Endothelial cell of umbilical vein (primary cell): ENCODE results near the gene SOX18. TPM values are rescaled to one million over a fixed set of nuclear protein-coding genes. Genes with fewer than 3 reads are reported as not detected.

Experiments
- BruUV-seq: library from RNA; stranded (reverse); fragments of 400-500 nt; replicated peaks from 2 replicates; lab custom pipeline; 2021; lab: Mats Ljungman, UMichigan
- CTCF ChIA-PET: fragments of 300-600, 350-600 bp; sonication (Branson Sonifier 250); formaldehyde crosslinking; loops from one replicate; lab custom pipeline; 2021; ENCODE audit warnings: antibody characterized with exemption, inconsistent platforms; lab: Charles Lee
- POLR2A ChIA-PET: fragments of 300-600, 350-600 bp; sonication (Branson Sonifier 250); formaldehyde crosslinking; loops from one replicate; lab custom pipeline; 2021; ENCODE audit warnings: antibody characterized with exemption, inconsistent platforms; lab: Charles Lee
- DNase-seq: peaks from one replicate; pipeline ENCODE4 v3.0.0-alpha.2; 2011; ENCODE audit warnings: low read depth, low spot score
- FAIRE-seq: peaks from 2 replicates; lab custom pipeline; 2011; peaks lifted over from hg19 to GRCh38; lab: Jason Lieb, UNC
- H2AFZ ChIP-seq: 2 replicates; pipeline ENCODE4 v1.6.0; 2012; ENCODE audit warnings: low read depth, low read length, control low read depth, inconsistent platforms
- H3K27ac ChIP-seq: 2 replicates; pipeline ENCODE4 v1.5.1; 2011; ENCODE audit warnings: low read depth, mild to moderate bottlenecking, control low read depth, low read length, moderate library complexity; ENCODE audit not compliant: insufficient read depth
- H3K27me3 ChIP-seq, 2 experiments: 2 replicates each; pipeline versions ENCODE4 v1.6.0 to v1.6.1; 2011; ENCODE audit warnings: low read length in 2 of 2, mixed read lengths in 1 of 2; ENCODE audit not compliant: control insufficient read depth in 2 of 2, insufficient read depth in 2 of 2
- H3K36me3 ChIP-seq, 2 experiments: 2 replicates in 1 of 2; 3 replicates in 1 of 2; pipeline ENCODE4 v1.5.1; 2011; ENCODE audit warnings: low read length in 2 of 2, mild to moderate bottlenecking in 1 of 2, moderate library complexity in 1 of 2; ENCODE audit not compliant: control insufficient read depth in 2 of 2, insufficient read depth in 2 of 2; ENCODE audit errors: extremely low read depth in 1 of 2
- H3K4me1 ChIP-seq: 3 replicates; pipeline ENCODE4 v1.5.1; 2011; ENCODE audit warnings: mild to moderate bottlenecking, low read length; ENCODE audit not compliant: control insufficient read depth, insufficient read depth; ENCODE audit errors: extremely low read depth
- H3K4me2 ChIP-seq: 2 replicates; pipeline ENCODE4 v1.6.1; 2011; ENCODE audit warnings: low read length, control low read depth, mixed read lengths; ENCODE audit not compliant: insufficient read depth
- H3K4me3 ChIP-seq, 3 experiments: fragments of 200-600 bp in 1 of 3; sonication (generic), shearing (Covaris generic) in 1 of 3; replicated peaks in 1 of 3; 2 replicates each; pipeline ENCODE4 v1.5.1; 2011 to 2016; ENCODE audit warnings: control low read depth in 3 of 3, low read length in 3 of 3, mild to moderate bottlenecking in 2 of 3, inconsistent platforms in 1 of 3, low read depth in 1 of 3, moderate library complexity in 1 of 3; ENCODE audit not compliant: insufficient read depth in 1 of 3
- H3K79me2 ChIP-seq: 2 replicates; pipeline ENCODE4 v1.6.0; 2012; ENCODE audit warnings: low read length, inconsistent platforms; ENCODE audit not compliant: control insufficient read depth, insufficient read depth
- H3K9ac ChIP-seq: replicated peaks from 2 replicates; pipeline ENCODE3; 2011; ENCODE audit warnings: low read length, control low read depth; ENCODE audit not compliant: insufficient read depth; ENCODE audit errors: extremely low read depth
- H3K9me1 ChIP-seq: replicated peaks from 3 replicates; pipeline ENCODE4 v1.6.0; 2011; ENCODE audit warnings: mild to moderate bottlenecking, low read length; ENCODE audit not compliant: control insufficient read depth, insufficient read depth; ENCODE audit errors: extremely low read depth
- H3K9me3 ChIP-seq: replicated peaks from 2 replicates; pipeline ENCODE4 v1.5.1; 2012; ENCODE audit warnings: low read length, inconsistent platforms; ENCODE audit not compliant: control insufficient read depth, insufficient read depth
- H4K20me1 ChIP-seq: replicated peaks from 2 replicates; pipeline ENCODE3; 2011; ENCODE audit warnings: mild to moderate bottlenecking, low read length; ENCODE audit not compliant: control insufficient read depth, insufficient read depth; ENCODE audit errors: extremely low read depth
- CTCF ChIP-seq, 2 donors: IDR thresholded peaks; 1 replicate in 1 of 2; 2 replicates in 1 of 2; pipeline ENCODE4 v1.5.1; 2011; ENCODE audit warnings: low read length in 2 of 2, mild to moderate bottlenecking in 2 of 2, moderate library complexity in 2 of 2, control low read depth in 1 of 2, inconsistent platforms in 1 of 2, low read depth in 1 of 2; ENCODE audit not compliant: insufficient read depth in 1 of 2; ENCODE audit errors: extremely low read depth in 1 of 2
- FOS ChIP-seq: IDR thresholded peaks from 2 replicates; pipeline ENCODE4 v1.6.1; 2011; ENCODE audit warnings: mild to moderate bottlenecking, low read length, moderate library complexity, borderline replicate concordance; ENCODE audit not compliant: insufficient read depth
- GATA2 ChIP-seq: IDR thresholded peaks from 2 replicates; pipeline ENCODE4 v1.7.0; 2011; ENCODE audit warnings: low read depth, mild to moderate bottlenecking, moderate library complexity, mixed read lengths, low read length; ENCODE audit not compliant: insufficient read length, insufficient read depth
- JUN ChIP-seq: IDR thresholded peaks from 2 replicates; pipeline ENCODE4 v1.6.1; 2011; ENCODE audit warnings: borderline replicate concordance, low read depth; ENCODE audit not compliant: insufficient read length, insufficient read depth
- MAX ChIP-seq: IDR thresholded peaks from 2 replicates; pipeline ENCODE4 v1.6.1; 2011; ENCODE audit not compliant: insufficient read depth, insufficient read length
- MYC ChIP-seq: IDR thresholded peaks from one replicate; pipeline ENCODE4 v1.6.1; 2011; ENCODE audit warnings: mild to moderate bottlenecking, low read depth, low read length
- POLR2AphosphoS5 ChIP-seq: IDR thresholded peaks from 2 replicates; pipeline ENCODE4 v1.6.1; 2012; ENCODE audit warnings: low read depth, mild to moderate bottlenecking, control low read depth, low read length, moderate library complexity; ENCODE audit not compliant: insufficient read depth
- dilution Hi-C: fragments of 300-500 bp; cut with MboI; formaldehyde crosslinking; loops from one replicate; pipeline ENCODE4 v1.15.0; 2019; ENCODE audit warnings: low sequenced_read_pairs; ENCODE audit not compliant: extremely low pct_ligation_motif_present
- intact Hi-C: fragments of 100-400 bp; cut with micrococcal nuclease; formaldehyde crosslinking; loops from one replicate; pipeline ENCODE4 v1.10.0; 2022
- polyA plus RNA-seq, 4 experiments: library from polyadenylated mRNA; depleted of rRNA in 3 of 4; stranded (reverse) in 3 of 4; unstranded in 1 of 4; fragments of >200 nt; gene quantifications; 2 replicates each; pipeline versions ENCODE4 v1.2.1 to v1.2.3, GENCODE V29; 2011 to 2012; ENCODE audit warnings: missing spikeins in 1 of 4
- total RNA-seq: library from RNA; stranded (reverse); gene quantifications from 2 replicates; pipeline ENCODE4 v1.2.3, GENCODE V29; 2021

SOX18 gene
- total and polyA plus RNA-seq, 2 donors (not counting 3 experiments of a cell fraction or from before 2014, with no cell fraction given) = 20.9 to 175 TPM

- no peak overlapping the region for H2AFZ ChIP-seq
- no TSS peak for BruUV-seq
- H3K4me2 ChIP-seq = no peak overlapping the region
- dilution Hi-C loops (no loop called here), intact Hi-C loops (no loop called here)
- no peak overlapping the region for H3K4me3 ChIP-seq
- DNase-seq = no peak
- POLR2A ChIA-PET = no interaction called here
- H3K9ac ChIP-seq = no peak overlapping the region
- H3K79me2 ChIP-seq = peaks cover 6% of the 10 kb centered on the region
- no peaks in the 10 kb centered on the region for H3K9me1 ChIP-seq
- TF ChIP-seq MYC (no peak), FOS (no peak), MAX (no peak), CTCF (IDR thresholded peaks at IDR 0.05; ENCODE audit: extremely low read depth in 1 of 2, insufficient read depth in 1 of 2, low read depth in 1 of 2, low read length in 2 of 2) (no peak), GATA2 (no peak), JUN (no peak), POLR2AphosphoS5 (no peak)
- no peaks in the 10 kb centered on the region for H3K27me3 ChIP-seq
- H4K20me1 ChIP-seq = no peaks in the 10 kb centered on the region
- FAIRE-seq = no peak
- H3K9me3 ChIP-seq = no peaks in the 10 kb centered on the region
- peaks cover 0 to 21% of the 10 kb centered on the region in 2 experiments for H3K36me3 ChIP-seq
- peaks cover 12% of the 10 kb centered on the region for H3K4me1 ChIP-seq
- CTCF ChIA-PET = no interaction called here
- no peak overlapping the region for H3K27ac ChIP-seq
Observed at GRCh38 chr20:64074184-64074789, 24.8 kb upstream of the SOX18 start.
